ENCODE results near the gene LDLRAD4.

Gene LDLRAD4

GRCh38 chr18:13285874-13286273 lies 67.3 kb downstream of the LDLRAD4 start:
- no peak for DNase-seq (ENCODE audit: low spot score)

- DNase-seq (ENCODE audit: low spot score): no peak
These were observed 68.0 kb downstream of the LDLRAD4 start for GRCh38 chr18:13286456-13287125.

GRCh38 chr18:13287372-13287771 lies 68.8 kb downstream of the LDLRAD4 start:
- DNase-seq (ENCODE audit: low spot score): no peak

- DNase-seq (ENCODE audit: low spot score): peak; percentile 22
These were observed 70.1 kb downstream of the LDLRAD4 start for GRCh38 chr18:13288509-13289133.

GRCh38 chr18:13289481-13290205 lies 71.1 kb downstream of the LDLRAD4 start:
- no peak for DNase-seq (ENCODE audit: low spot score)

- no peak for DNase-seq (ENCODE audit: low spot score)
These were observed 72.3 kb downstream of the LDLRAD4 start for GRCh38 chr18:13290856-13291271.

GRCh38 chr18:13291299-13291698 lies 72.7 kb downstream of the LDLRAD4 start:
- no peak for DNase-seq (ENCODE audit: low spot score)

GRCh38 chr18:13291745-13292447 lies 73.3 kb downstream of the LDLRAD4 start:
- no peak for DNase-seq (ENCODE audit: low spot score)

GRCh38 chr18:13292736-13293135 lies 74.2 kb downstream of the LDLRAD4 start:
- DNase-seq (ENCODE audit: low spot score): no peak

GRCh38 chr18:13294309-13294708 lies 75.7 kb downstream of the LDLRAD4 start:
- DNase-seq (ENCODE audit: low spot score): no peak

GRCh38 chr18:13295894-13296293 lies 77.3 kb downstream of the LDLRAD4 start:
- no peak for DNase-seq (ENCODE audit: low spot score)

GRCh38 chr18:13296867-13297574 lies 78.5 kb downstream of the LDLRAD4 start:
- no peak for DNase-seq (ENCODE audit: low spot score)

GRCh38 chr18:13298262-13298661 lies 79.7 kb downstream of the LDLRAD4 start:
- DNase-seq (ENCODE audit: low spot score): no peak

GRCh38 chr18:13300029-13300428 lies 81.5 kb downstream of the LDLRAD4 start:
- no peak for DNase-seq (ENCODE audit: low spot score)

GRCh38 chr18:13300796-13301195 lies 82.2 kb downstream of the LDLRAD4 start:
- no peak for DNase-seq (ENCODE audit: low spot score)

GRCh38 chr18:13302040-13302439 lies 83.5 kb downstream of the LDLRAD4 start:
- no peak for DNase-seq (ENCODE audit: low spot score)

- no peak for DNase-seq (ENCODE audit: low spot score)
These were observed 84.1 kb downstream of the LDLRAD4 start for GRCh38 chr18:13302457-13303225.

- DNase-seq (ENCODE audit: low spot score): no peak
These were observed 85.3 kb downstream of the LDLRAD4 start for GRCh38 chr18:13303756-13304364.

- DNase-seq (ENCODE audit: low spot score): no peak
These were observed 86.7 kb downstream of the LDLRAD4 start for GRCh38 chr18:13305301-13305700.

- DNase-seq (ENCODE audit: low spot score): no peak
These were observed 88.0 kb downstream of the LDLRAD4 start for GRCh38 chr18:13306583-13306982.

GRCh38 chr18:13308369-13308768 lies 89.8 kb downstream of the LDLRAD4 start:
- DNase-seq (ENCODE audit: low spot score): no peak

Data from RKO (cell line).